ENCODE results near the gene MRAP.
"Not testable (repeated sequence)": the region's sequence is repeated elsewhere in the genome, so short reads cannot be mapped to it uniquely, and the experiment has no call there.

- not testable (repeated sequence) for TF ChIP-seq CTCF, POLR2AphosphoS5 (IDR thresholded peaks at IDR 0.05)
Observed at GRCh38 chr21:32265321-32265720, 33.3 kb upstream of the MRAP start.
